GM19043 (cell line): ENCODE results near the gene ARHGAP26.
A peak's percentile ranks its signal among the peaks of the same experiment; 100 is the strongest.

Experiments
- ATAC-seq: cut with Tn5 transposase; IDR thresholded peaks from one replicate; pipeline ENCODE4 v1.9.1; 2021; ENCODE audit warnings: low read depth; ENCODE audit not compliant: unreplicated experiment

ARHGAP26 gene

DNA sequence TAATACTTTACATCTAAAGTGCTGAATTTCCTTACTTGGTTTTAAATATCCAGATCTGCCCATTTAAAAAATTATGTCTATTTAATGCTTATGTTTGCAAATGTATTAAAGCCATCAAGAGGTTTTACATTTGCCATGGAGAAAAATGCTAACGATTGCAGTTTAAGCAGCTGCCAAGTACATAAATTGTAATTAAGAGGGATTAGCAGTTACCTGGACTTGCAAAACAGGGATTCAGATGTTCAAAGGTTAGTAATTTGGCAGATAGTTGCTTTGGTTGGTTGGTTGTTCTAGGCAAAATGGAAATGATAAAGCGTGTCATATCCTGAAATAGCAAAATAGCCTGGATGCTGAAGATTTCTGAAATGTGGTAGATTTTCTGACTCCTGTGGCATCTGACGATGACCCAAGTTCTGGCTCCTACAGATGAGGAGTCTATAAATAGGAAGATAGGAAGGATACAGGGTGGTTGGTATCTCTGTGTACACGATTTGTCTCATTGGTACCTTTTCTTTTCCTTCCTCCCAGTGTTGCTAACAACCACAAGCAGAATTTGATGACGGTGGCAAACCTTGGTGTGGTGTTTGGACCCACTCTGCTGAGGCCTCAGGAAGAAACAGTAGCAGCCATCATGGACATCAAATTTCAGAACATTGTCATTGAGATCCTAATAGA lies 350.4 kb downstream of the ARHGAP26 start:
- ATAC-seq = no peak

DNA sequence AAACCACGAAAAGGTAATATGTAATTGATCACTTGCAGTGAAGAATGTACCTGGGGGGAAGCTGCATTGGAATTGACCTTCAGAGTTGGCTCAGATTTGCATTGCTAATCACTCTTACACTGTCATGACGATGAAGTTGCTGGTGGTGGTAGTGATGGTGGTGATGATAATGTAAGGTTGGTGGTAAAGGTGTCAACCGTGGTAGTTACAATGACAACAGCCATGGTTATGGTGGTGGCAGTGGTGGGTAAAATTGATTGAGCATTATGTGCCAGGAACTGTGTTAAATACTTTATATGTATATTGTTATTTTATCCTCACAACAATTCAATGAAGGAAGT lies 350.9 kb downstream of the ARHGAP26 start:
- no peak for ATAC-seq

DNA sequence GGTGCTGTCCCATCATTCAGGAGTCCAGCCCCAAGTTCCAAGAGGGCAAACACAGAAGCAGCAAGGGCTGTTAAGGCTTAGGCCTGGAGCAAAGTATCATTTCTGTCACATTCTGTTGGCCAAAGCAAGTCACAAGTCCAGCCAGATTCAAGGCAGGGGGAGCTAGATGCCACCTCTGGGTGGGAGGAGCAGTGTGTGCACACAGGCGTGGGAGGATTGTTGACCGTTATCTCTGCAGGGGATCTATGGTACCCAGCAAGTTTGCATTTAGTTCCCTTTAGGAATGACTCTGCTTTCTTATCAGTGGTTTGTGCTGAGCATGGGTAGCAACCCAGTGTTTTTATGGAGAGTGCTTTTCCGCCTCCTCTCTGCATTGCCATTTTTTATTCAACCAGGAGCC lies 354.4 kb downstream of the ARHGAP26 start:
- ATAC-seq = no peak

GRCh38 chr5:143126174-143127019 lies 356.2 kb downstream of the ARHGAP26 start:
- ATAC-seq = no peak

DNA sequence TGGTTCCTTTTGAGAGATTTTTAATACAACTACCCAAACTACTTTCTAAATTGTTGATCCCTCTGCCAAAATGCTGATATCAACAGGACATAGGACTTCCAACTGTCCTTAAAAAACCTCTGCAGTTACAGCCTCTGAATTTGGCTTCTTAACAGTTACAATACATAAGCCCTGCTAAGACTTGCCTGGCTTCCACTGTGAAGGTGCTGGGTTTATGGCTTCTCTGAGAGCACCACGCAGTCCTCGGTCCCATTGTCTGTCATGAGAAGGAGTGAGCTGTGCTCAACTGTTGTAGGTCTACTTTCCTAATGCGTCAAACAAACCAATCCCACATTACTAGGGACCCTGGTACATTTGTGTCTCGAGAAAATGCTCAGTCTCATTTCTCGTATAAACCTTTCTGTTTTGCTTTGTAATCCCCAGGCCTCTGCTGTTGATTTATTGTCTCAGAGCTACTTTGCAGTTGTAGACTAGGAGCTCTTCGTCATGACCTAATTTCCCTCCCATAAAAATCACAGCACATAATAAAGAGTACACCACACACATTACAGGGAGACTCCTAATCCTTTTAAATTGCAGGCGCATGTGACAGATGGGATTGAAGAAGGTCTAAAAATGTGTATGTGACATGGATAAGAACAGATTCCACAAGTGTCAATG lies 358.4 kb downstream of the ARHGAP26 start:
- no peak for ATAC-seq

GRCh38 chr5:143129203-143129602 lies 359.0 kb downstream of the ARHGAP26 start:
- ATAC-seq = no peak

DNA sequence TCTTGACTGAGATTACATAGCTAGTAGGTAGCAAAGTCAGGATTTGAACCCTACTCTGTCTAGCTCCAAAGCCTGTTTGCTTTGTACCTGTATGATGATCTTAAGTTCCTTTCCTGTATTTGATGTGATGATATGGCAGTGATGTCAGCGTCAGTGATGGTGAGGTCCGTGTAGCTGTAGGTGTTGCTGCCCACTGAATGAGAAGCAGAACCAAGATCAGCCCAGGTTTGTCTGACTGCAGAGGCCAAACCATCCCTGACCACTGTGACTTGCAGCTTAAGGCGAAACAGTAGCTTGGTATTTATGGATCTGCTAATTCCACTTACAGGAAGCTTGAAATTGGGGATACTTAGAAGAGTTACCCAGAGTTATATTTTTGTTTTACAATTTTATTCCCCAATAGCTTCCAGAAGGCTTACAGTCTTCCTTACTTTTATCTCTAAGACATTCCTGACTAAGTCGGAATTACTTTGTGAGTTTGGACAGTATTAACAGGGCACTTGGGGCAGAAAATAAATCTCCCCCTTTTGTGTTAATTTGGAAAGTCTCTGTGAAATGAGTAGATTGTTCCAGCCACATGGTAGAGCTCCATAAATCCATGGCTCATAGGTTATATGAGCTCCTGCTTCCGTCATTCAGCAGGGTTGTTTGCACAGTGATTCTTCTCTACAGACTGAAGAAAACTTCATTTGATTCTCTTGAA lies 359.9 kb downstream of the ARHGAP26 start:
- ATAC-seq = no peak

GRCh38 chr5:143130613-143131305 lies 360.6 kb downstream of the ARHGAP26 start:
- no peak for ATAC-seq

- ATAC-seq = no peak
Measured at GRCh38 chr5:143131972-143132371, 361.8 kb downstream of the ARHGAP26 start.

DNA sequence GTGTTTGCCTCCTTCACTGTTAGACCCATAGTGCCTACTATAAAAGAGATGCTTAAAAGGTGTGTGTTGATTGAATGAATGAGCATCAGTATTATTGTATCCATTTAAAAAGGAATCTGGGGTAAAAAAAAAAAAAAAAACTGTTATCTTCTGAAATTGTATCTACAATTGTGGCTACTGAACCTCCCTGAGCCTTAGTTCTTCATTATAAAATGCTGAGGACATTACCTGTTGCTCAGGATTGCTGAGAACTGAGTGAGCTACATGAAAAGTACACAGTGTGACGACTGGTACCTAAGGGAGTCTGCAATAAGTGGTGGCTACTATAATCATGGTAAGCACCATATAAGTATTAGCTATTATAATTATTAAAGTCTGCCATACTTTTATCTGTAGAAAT lies 362.6 kb downstream of the ARHGAP26 start:
- no peak for ATAC-seq

DNA sequence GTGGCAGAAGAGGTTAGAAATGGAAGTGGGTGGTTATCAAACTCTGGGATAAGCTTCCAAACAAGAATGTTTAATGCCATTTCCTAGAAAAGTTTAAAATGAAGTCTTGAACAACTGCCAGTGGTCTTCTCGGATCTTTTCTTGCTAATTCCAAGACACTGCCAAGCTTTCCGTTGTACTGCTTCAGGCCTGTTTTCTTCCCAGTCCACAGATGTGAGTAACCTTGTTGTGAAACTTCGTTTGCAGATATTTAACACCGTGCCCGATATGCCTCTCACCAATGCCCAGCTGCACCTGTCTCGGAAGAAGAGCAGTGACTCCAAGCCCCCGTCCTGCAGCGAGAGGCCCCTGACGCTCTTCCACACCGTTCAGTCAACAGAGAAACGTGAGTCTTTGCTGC lies 363.5 kb downstream of the ARHGAP26 start:
- no peak for ATAC-seq

DNA sequence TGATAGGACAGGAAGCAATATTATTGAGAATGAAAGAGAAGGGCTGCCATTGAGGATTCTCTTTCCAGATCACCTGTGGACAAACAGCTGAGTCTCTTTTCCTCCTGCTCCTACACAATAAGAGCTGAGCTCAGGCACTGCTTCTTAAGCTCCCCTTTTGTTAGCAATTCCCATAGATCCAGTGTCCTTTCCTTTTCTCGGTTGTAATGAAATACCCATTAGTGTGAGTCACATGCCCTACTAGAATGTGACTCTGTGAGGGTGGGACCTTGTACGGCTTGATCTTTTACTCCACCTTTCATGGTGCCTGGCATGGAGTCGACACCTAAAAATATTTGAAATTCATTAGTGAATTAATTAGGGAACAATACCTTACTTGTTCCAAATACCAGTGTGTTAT lies 364.1 kb downstream of the ARHGAP26 start:
- ATAC-seq = no peak

- peak; percentile 74 for ATAC-seq
Measured at GRCh38 chr5:143134900-143135299, 364.7 kb downstream of the ARHGAP26 start.

DNA sequence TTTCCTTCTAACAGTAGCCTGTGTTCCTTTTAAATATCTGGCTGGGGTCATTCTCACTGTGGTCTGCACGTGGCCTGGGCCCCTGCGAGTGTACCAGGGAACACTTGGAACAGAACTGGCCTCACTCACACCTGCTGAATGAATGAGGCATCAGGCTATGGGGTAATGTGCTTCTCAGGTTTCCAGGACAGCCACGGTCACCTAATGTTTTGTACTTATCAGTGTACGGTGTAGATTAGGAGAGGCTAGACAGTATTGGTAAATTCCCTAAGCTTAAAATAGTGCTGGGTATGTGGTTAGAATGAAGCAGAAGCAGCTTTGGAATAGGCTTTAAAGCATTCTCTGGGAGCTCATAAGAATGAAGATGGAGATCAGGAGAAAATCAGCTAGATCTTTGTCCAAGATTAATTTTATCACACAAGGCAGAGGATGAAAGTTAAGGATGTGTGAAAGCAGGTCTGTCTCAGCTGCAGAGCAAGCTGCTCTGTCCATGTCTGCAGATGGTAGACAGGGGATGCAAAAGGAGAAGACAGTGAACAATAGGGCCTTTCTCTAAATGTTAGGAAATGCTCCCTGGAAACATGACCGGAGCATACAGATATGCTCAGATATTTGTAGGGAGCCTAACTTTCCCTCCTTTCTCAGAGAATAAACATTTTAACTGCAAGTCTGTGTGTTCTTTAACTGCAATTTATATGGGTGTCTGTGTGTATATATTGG lies 365.8 kb downstream of the ARHGAP26 start:
- ATAC-seq = no peak

- ATAC-seq = no peak
Measured at GRCh38 chr5:143138839-143139238, 368.7 kb downstream of the ARHGAP26 start.

DNA sequence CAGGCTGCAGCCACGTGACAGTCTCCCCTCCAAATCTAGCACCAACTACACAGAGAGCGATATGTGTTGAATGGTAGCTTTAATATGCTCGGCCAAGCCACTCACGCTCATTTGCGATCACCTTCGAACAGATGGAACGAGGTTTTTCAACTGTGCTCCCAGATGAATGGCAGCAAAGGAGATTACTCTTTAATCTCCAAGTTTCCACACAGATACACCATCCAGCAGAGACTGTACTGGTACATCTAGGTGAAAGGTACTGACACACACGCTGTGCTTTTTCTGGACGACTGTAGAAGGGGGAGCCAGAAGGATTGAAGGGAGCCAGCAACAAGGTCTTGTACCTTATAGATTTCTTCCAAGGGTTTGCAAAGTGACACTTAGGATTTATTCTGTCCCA lies 369.4 kb downstream of the ARHGAP26 start:
- no peak for ATAC-seq

GRCh38 chr5:143140492-143141203 lies 370.5 kb downstream of the ARHGAP26 start:
- ATAC-seq = no peak

GRCh38 chr5:143141652-143142051 lies 371.5 kb downstream of the ARHGAP26 start:
- no peak for ATAC-seq
